Osteoblast (primary cell): ENCODE results near the gene PDE9A. TPM values are rescaled to one million over a fixed set of nuclear protein-coding genes. Genes with fewer than 3 reads are reported as not detected.

Experiments used
- DNase-seq: peaks from one replicate; pipeline ENCODE4 v3.0.0; 2011; ENCODE audit warnings: low spot score, mixed read lengths; ENCODE audit not compliant: insufficient read length; ENCODE audit errors: missing footprints
- H2AFZ ChIP-seq: 2 replicates; pipeline ENCODE4 v1.6.0; 2011; ENCODE audit warnings: mild to moderate bottlenecking, low read length
- H3K27ac ChIP-seq: 2 replicates; pipeline ENCODE4 v1.5.1; 2011; ENCODE audit warnings: mild to moderate bottlenecking, low read depth, low read length, moderate library complexity
- H3K27me3 ChIP-seq: 2 replicates; pipeline ENCODE4 v1.6.0; 2012; ENCODE audit warnings: mild to moderate bottlenecking, control low read depth, inconsistent platforms, low read length, moderate library complexity; ENCODE audit not compliant: insufficient read depth
- H3K36me3 ChIP-seq: 2 replicates; pipeline ENCODE4 v1.5.1; 2011; ENCODE audit warnings: mild to moderate bottlenecking, low read length, control low read depth, moderate library complexity; ENCODE audit not compliant: insufficient read depth
- H3K4me1 ChIP-seq: 2 replicates; pipeline ENCODE4 v1.5.1; 2011; ENCODE audit warnings: mild to moderate bottlenecking, low read length, control low read depth, moderate library complexity; ENCODE audit not compliant: insufficient read depth
- H3K4me2 ChIP-seq: 2 replicates; pipeline ENCODE4 v1.6.0; 2011; ENCODE audit warnings: mild to moderate bottlenecking, low read length; ENCODE audit not compliant: insufficient read depth
- H3K4me3 ChIP-seq: fragments of 200-600 bp; sonication (generic); 3 replicates; pipeline ENCODE4 v1.5.1; 2012; ENCODE audit warnings: mild to moderate bottlenecking, low read length, inconsistent platforms; ENCODE audit not compliant: insufficient read depth
- H3K79me2 ChIP-seq: 2 replicates; pipeline ENCODE4 v1.6.0; 2012; ENCODE audit warnings: mild to moderate bottlenecking, low read length, control low read depth, inconsistent platforms; ENCODE audit not compliant: insufficient read depth
- H3K9me3 ChIP-seq: 2 replicates; pipeline ENCODE4 v1.5.1; 2011; ENCODE audit warnings: low read depth, low read length, control low read depth
- H4K20me1 ChIP-seq: 2 replicates; pipeline ENCODE4 v1.6.0; 2012; ENCODE audit warnings: mild to moderate bottlenecking, low read length, control low read depth; ENCODE audit not compliant: insufficient read depth
- total RNA-seq: library from RNA; depleted of rRNA; stranded (reverse); fragments of >200 nt; gene quantifications from 2 replicates; pipeline ENCODE4 v1.2.3, GENCODE V29; 2012
- TF ChIP-seq, protein P1 (sequence below): IDR thresholded peaks from 2 replicates; pipeline ENCODE4 v1.5.1; 2011; ENCODE audit warnings: mild to moderate bottlenecking, low read depth, low read length, moderate library complexity; ENCODE audit errors: extremely low read depth

The PDE9A gene
- total RNA-seq, 1 donor, result 0.36 TPM

DNA sequence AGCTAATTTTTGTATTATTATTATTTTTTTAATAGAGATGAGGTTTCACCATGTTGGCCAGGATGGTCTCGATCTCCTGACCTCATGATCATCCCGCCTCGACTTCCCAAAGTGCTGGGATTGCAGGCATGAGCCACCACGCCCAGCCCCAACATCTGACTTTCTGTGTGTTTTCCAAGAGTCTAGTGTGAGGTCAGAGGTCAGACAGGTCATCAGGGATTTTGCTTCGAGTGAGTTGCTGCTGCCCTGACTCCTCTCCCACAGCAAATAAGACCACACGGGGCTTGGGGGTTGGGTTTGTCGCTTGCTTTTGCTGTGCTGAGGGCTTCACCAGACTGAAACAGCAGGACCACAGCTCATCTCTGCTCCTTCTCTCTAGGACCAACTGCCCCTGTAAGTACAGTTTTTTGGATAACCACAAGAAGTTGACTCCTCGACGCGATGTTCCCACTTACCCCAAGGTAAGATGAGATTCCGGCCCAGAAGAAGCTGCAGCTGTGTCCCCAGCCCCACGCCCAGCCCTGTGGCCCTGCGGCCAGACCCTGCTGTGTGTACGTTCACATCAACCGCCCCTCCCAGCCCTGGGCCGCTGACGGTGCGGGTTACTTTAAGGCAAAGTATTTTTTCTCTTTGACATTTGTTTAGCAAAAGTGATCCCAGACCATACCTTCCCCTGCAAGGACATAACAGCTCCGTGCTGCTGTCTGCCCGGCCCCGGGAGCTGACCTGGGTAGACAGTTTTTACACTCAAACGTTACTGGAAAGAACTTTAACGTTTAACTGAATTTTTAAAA is 97.5 kb downstream of the PDE9A start:
- Histone ChIP-seq H4K20me1 (no peaks in the 10 kb centered on the region), H3K4me3 (no peak overlapping the region), H3K27ac (no peak overlapping the region), H3K36me3 (no peaks in the 10 kb centered on the region), H3K27me3 (peaks cover 6% of the 10 kb centered on the region), H2AFZ (no peak overlapping the region), H3K4me2 (no peak overlapping the region), H3K4me1 (no peaks in the 10 kb centered on the region), H3K9me3 (no peaks in the 10 kb centered on the region), H3K79me2 (no peaks in the 10 kb centered on the region)
- TF ChIP-seq, protein P1, sequence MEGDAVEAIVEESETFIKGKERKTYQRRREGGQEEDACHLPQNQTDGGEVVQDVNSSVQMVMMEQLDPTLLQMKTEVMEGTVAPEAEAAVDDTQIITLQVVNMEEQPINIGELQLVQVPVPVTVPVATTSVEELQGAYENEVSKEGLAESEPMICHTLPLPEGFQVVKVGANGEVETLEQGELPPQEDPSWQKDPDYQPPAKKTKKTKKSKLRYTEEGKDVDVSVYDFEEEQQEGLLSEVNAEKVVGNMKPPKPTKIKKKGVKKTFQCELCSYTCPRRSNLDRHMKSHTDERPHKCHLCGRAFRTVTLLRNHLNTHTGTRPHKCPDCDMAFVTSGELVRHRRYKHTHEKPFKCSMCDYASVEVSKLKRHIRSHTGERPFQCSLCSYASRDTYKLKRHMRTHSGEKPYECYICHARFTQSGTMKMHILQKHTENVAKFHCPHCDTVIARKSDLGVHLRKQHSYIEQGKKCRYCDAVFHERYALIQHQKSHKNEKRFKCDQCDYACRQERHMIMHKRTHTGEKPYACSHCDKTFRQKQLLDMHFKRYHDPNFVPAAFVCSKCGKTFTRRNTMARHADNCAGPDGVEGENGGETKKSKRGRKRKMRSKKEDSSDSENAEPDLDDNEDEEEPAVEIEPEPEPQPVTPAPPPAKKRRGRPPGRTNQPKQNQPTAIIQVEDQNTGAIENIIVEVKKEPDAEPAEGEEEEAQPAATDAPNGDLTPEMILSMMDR, result no peak
- DNase-seq, result peak; percentile 63

DNA sequence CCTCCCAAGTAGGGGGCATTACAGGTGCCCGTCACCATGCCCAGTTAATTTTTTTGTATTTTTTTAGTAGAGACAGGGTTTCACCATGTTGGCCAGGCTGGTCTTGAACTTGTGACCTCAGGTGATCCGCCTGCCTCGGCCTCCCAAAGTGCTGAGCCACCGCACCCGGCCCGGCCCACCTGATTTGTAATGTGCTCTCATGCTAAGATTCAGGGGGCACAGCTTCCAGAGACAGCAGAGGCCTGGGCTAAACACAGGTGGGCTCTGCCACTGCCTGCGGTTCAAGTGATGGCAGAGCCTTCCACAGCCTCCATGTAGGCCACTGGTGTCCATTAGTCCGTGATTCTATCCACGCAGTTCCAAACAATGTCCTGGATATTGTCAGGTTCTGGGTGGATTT is 98.4 kb downstream of the PDE9A start:
- H3K9me3 ChIP-seq, result no peaks in the 10 kb centered on the region
- no peak overlapping the region for H2AFZ ChIP-seq
- H3K27ac ChIP-seq, result no peak overlapping the region
- peaks cover 6% of the 10 kb centered on the region for H3K27me3 ChIP-seq
- H3K36me3 ChIP-seq, result no peaks in the 10 kb centered on the region
- no peaks in the 10 kb centered on the region for H4K20me1 ChIP-seq
- no peak overlapping the region for H3K4me2 ChIP-seq
- no peaks in the 10 kb centered on the region for H3K79me2 ChIP-seq
- no peak overlapping the region for H3K4me3 ChIP-seq
- H3K4me1 ChIP-seq, result no peaks in the 10 kb centered on the region
- TF ChIP-seq, protein P1, result no peak
- peak; percentile 2 for DNase-seq

DNA sequence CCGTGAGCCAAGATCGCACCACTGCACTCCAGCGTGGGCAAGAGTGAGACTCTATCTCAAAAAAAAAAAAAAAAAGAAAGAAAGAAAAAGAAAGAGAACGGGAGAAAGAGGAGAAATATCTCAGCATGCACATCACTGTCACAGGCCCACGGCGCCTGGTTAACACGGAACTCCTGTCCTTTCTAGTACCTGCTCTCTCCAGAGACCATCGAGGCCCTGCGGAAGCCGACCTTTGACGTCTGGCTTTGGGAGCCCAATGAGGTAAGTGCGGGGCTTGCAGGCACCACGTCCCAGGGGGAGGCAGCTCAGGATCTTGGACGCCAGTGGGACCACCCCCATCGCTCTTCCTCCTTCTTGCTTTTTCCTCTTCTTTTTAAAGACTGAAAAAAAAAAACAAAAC is 100.4 kb downstream of the PDE9A start:
- peak; percentile 87 for DNase-seq
- Histone ChIP-seq H3K4me1 (no peaks in the 10 kb centered on the region), H3K36me3 (no peaks in the 10 kb centered on the region), H3K4me2 (no peak overlapping the region), H3K27ac (no peak overlapping the region), H3K4me3 (no peak overlapping the region), H2AFZ (no peak overlapping the region), H3K9me3 (no peaks in the 10 kb centered on the region), H4K20me1 (no peaks in the 10 kb centered on the region), H3K79me2 (no peaks in the 10 kb centered on the region), H3K27me3 (peaks cover 3% of the 10 kb centered on the region)
- TF ChIP-seq, protein P1, result no peak

DNA sequence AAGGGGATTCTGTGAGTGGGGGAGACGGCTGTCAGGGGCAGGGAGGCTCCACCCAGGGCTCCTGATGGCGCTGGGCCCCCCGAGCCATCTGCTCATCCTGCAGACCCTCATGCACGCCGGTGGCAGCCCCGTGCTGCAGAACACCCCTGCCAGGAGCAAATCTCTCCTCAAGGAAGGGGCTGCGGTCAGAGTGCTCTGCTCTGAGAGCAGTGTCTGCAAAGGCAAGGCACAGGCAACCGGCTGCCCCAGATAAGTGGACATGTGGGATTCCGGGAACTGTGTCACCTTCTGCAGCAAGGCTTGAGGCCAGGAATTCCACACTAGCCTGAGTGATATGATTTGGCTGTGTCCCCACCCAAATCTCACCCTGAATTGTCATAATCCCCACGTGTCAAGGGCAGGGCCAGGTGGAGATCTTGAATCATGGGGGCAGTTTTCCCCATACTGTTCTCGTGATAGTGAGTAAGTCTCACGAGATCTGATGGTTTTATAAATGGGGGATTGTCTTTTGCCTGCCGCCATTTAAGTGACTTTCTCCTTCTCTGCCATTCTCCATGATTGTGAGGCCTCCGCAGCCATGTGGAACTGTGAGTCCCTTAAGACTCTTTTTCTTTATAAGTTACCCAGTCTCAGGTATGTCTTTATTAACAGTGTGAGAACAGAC is 101.0 kb downstream of the PDE9A start:
- Histone ChIP-seq H3K27ac (no peak overlapping the region), H3K79me2 (no peaks in the 10 kb centered on the region), H3K4me1 (no peaks in the 10 kb centered on the region), H3K9me3 (no peaks in the 10 kb centered on the region), H4K20me1 (no peaks in the 10 kb centered on the region), H3K27me3 (no peaks in the 10 kb centered on the region), H3K36me3 (no peaks in the 10 kb centered on the region), H2AFZ (no peak overlapping the region), H3K4me2 (no peak overlapping the region), H3K4me3 (no peak overlapping the region)
- TF ChIP-seq, protein P1, result no peak
- peak; percentile 2 for DNase-seq
